Psoas muscle (tissue), 8 donors: ENCODE data around the gene HOXB5. TPM values are rescaled to one million over a fixed set of nuclear protein-coding genes. Genes with fewer than 3 reads are reported as not detected.

Experiments
- ATAC-seq, 4 donors: fragments of 200-7000 bp; cut with Tn5 transposase; one replicate each; pipeline ENCODE4 v1.9.1; 2020; ENCODE audit warnings: moderate library complexity in 3 of 4, mild to moderate bottlenecking in 2 of 4
- DNase-seq, 2 donors: peaks; one replicate each; pipeline ENCODE4 v3.0.0-alpha.2; 2020
- H3K27ac ChIP-seq: fragments of 200-600 bp; one replicate; pipeline ENCODE4 v1.8.0; 2022
- H3K27me3 ChIP-seq, 3 donors: fragments of 200-600 bp in 1 of 3; one replicate each; pipeline versions ENCODE4 v1.6.1 to v1.8.0; 2013 to 2022; ENCODE audit warnings: low read length in 2 of 3, mild to moderate bottlenecking in 2 of 3, moderate library complexity in 1 of 3; ENCODE audit not compliant: insufficient read depth in 3 of 3
- H3K36me3 ChIP-seq, 2 donors: fragments of 200-600 bp in 1 of 2; one replicate each; pipeline versions ENCODE4 v1.6.1 to v1.8.0; 2013 to 2022; ENCODE audit warnings: low read depth in 1 of 2, mild to moderate bottlenecking in 1 of 2, moderate library complexity in 1 of 2; ENCODE audit not compliant: insufficient read depth in 1 of 2
- H3K4me1 ChIP-seq: fragments of 200-600 bp; one replicate; pipeline ENCODE4 v1.8.0; 2022
- H3K4me3 ChIP-seq: fragments of 200-600 bp; one replicate; pipeline ENCODE4 v1.8.0; 2022; ENCODE audit warnings: mild to moderate bottlenecking
- H3K9me3 ChIP-seq: fragments of 200-600 bp; one replicate; pipeline ENCODE4 v1.8.0; 2022
- CTCF ChIP-seq: fragments of 200-600 bp; IDR thresholded peaks from one replicate; pipeline ENCODE4 v1.8.0; 2022; ENCODE audit warnings: antibody characterized with exemption
- WGBS, 3 donors: extraction: QIAGEN DNeasy Blood & Tissue Kit; methylation state at CpG; one replicate each; pipeline versions ENCODE4 v1.1.6 to v1.1.7; 2013; 5-methylcytosine and 5-hydroxymethylcytosine counted together
- intact Hi-C, 2 donors: fragments of 100-400 bp; cut with DNase I; formaldehyde crosslinking; loops; one replicate each; pipeline versions ENCODE4 v1.11.0 to v1.14.2; 2022
- polyA plus RNA-seq, 3 donors: library from polyadenylated mRNA; stranded (reverse); fragments of 200-250 nt; gene quantifications; one replicate each; pipeline ENCODE4 v1.2.3, GENCODE V29; 2013
- total RNA-seq, 4 donors: library from RNA; stranded (reverse); fragmentation: NEBNext Ultra II Directional in 2 of 4; extraction: Animal tissue kit (Norgen Biotek cat#: 25700) in 2 of 4; gene quantifications; one replicate each; pipeline versions ENCODE4 v1.2.1 to v1.2.4, GENCODE V29; 2021 to 2023
- donor health status: healthy with polysubstance abuse.
- donor health status: DM: no; HTN: no; CAD: no; lungs with moderate emphysema.
- donor health status: Bipolar disorder and iron deficiency.
- donor health status: healthy.
- donor health status: DM: yes; HTN: yes; CAD: no.
- donor health status: DM: no; HTN: no; CAD: no.
- donor health status: DM: no; HTN: no; CAD: no.
- donor health status: DM: yes; HTN: yes; CAD: no.

HOXB5 gene
- total and polyA plus RNA-seq, 7 donors: 0.03 to 0.71 (median 0.20) TPM; not detected in 1

GRCh38 chr17:48605409-48605919 lies 11.9 kb upstream of the HOXB5 start:
- Histone ChIP-seq H3K36me3 (no peaks in the 10 kb centered on the region), H3K4me1 (peaks cover 6% of the 10 kb centered on the region), H3K4me3 (peak overlapping the region; percentile 59), H3K27me3 (peaks cover 0 to 96% (median 54%) of the 10 kb centered on the region in 3 donors), H3K27ac (no peak overlapping the region), H3K9me3 (no peaks in the 10 kb centered on the region)
- ATAC-seq (no peak), DNase-seq (no peak)
- WGBS, 3 donors: 29 to 36% (median 29%) methylated on average over 10 of the region's 10 CpGs
- intact Hi-C loops: no loop called here
- TF ChIP-seq CTCF: no peak

- H3K27me3 ChIP-seq: peaks cover 0 to 96% (median 49%) of the 10 kb centered on the region in 3 donors
- H3K4me3 ChIP-seq: peak within 1 kb of the TSS; percentile 59
- H3K27ac ChIP-seq: no peak within 1 kb of the TSS
Measured at GRCh38 chr17:48604770-48605329, 11.3 kb upstream of the HOXB5 start, which contains the start of gene HOXB6. Gene HOXB6, minus strand, starts transcription at chr17:48604986. Its CDS starts 6,836 bp downstream, at chr17:48598150.

DNA sequence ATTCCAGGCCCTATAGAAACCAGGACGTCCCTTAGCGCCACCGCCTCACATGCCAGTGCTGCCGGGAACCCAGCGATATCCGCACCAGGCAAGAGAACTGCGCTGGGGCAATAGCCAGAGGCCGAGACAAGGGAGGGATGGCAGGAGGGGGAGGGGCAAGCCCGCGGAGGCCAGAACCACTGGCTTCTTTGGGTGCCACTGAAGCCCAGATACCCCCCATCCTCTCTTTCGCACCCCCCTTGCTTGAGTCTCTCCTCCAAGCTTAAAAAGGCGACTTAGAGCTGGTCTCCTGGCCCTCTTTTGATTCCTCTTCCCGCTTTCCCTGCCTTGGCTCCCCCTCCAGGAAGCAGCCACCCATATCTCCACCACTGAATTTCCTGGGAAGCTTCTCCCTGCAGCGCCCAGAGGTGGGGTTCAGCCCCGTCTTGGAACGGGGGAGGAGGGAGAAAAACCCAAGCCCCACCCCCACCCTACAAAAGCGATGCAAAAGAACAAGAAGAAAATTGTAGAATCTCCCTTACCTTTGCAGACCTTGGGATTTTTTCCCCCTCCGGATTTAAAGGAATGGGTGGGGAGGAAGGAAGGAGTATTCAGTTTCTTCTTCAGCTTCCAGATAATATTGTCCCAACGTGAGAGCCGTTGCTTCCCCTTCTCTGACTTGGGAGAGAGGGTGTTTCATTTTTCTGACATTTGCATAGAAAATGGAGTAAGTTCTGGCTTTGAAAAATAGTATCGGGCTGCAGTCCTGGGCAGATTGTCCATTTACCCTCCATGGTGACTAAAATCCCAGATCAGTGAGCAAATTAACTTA lies 10.6 kb upstream of the HOXB5 start:
- H3K4me1 ChIP-seq: no peaks in the 10 kb centered on the region
- no peaks in the 10 kb centered on the region for H3K36me3 ChIP-seq
- peak in 2 of 4 donors; percentile 31 to 34 for ATAC-seq
- H3K27ac ChIP-seq: no peak overlapping the region
- intact Hi-C loops: no loop called here
- WGBS, 3 donors: 2 to 6% (median 4%) methylated on average over 21 of the region's 21 CpGs
- DNase-seq: peak in 1 of 2 donors; percentile 62
- TF ChIP-seq CTCF: no peak
- H3K9me3 ChIP-seq: no peaks in the 10 kb centered on the region
- H3K4me3 ChIP-seq: peak overlapping the region; percentile 59
- peaks cover 0 to 96% (median 47%) of the 10 kb centered on the region in 3 donors for H3K27me3 ChIP-seq

More at GRCh38 chr17:48604770-48605329, 11.3 kb upstream of the HOXB5 start, which contains the start of gene HOXB6:
- Histone ChIP-seq H3K36me3 (no peaks in the 10 kb centered on the region), H3K4me1 (peaks cover under 1% of the 10 kb centered on the region), H3K9me3 (no peaks in the 10 kb centered on the region)
- TF ChIP-seq CTCF: no peak
- DNase-seq (no peak), ATAC-seq (no peak)
- WGBS, 3 donors: 6 to 10% (median 9%) methylated on average over 16 of the region's 16 CpGs
- intact Hi-C loops: no loop called here

GRCh38 chr17:48601539-48602425 lies 8.2 kb upstream of the HOXB5 start:
- peaks cover 10% of the 10 kb centered on the region for H3K4me1 ChIP-seq
- H3K27me3 ChIP-seq: peaks cover 0 to 96% (median 48%) of the 10 kb centered on the region in 3 donors
- H3K9me3 ChIP-seq: no peaks in the 10 kb centered on the region
- ATAC-seq (no peak), DNase-seq (no peak)
- no peaks in the 10 kb centered on the region for H3K36me3 ChIP-seq
- no peak overlapping the region for H3K27ac ChIP-seq
- WGBS, 3 donors: 24 to 26% (median 24%) methylated on average over 35 of the region's 35 CpGs
- H3K4me3 ChIP-seq: peak overlapping the region; percentile 59
- intact Hi-C loops: no loop called here
- no peak for TF ChIP-seq CTCF
